ENCODE results near the gene TGFBI.

The TGFBI gene

GRCh38 chr5:136016945-136017530 is 11.8 kb upstream of the TGFBI start:
- no peaks in the 10 kb centered on the region for H3K27me3 ChIP-seq (ENCODE audit: low read depth, low read length)
- H3K27ac ChIP-seq (ENCODE audit: low read length) = peak overlapping the region; percentile 43
- no peak overlapping the region for H3K4me3 ChIP-seq (ENCODE audit: low read depth in 1 of 2, low read length in 2 of 2)
- no peaks in the 10 kb centered on the region for H3K9me3 ChIP-seq (ENCODE audit: control insufficient read depth in 1 of 2, low read length in 2 of 2)
- H3K4me1 ChIP-seq (ENCODE audit: control insufficient read depth in 1 of 2, insufficient read depth in 2 of 2, low read length in 2 of 2) = peaks cover 32 to 58% of the 10 kb centered on the region in 2 donors
- H3K36me3 ChIP-seq (ENCODE audit: control insufficient read depth in 1 of 2, insufficient read depth in 2 of 2, low read length in 2 of 2) = peaks cover 0 to 13% of the 10 kb centered on the region in 2 donors

- Histone ChIP-seq H3K4me1 (ENCODE audit: control insufficient read depth in 1 of 2, insufficient read depth in 2 of 2, low read length in 2 of 2) (peaks cover 34 to 49% of the 10 kb centered on the region in 2 donors), H3K27me3 (ENCODE audit: low read depth, low read length) (no peaks in the 10 kb centered on the region), H3K36me3 (ENCODE audit: control insufficient read depth in 1 of 2, insufficient read depth in 2 of 2, low read length in 2 of 2) (peaks cover 0 to 13% of the 10 kb centered on the region in 2 donors), H3K9me3 (ENCODE audit: control insufficient read depth in 1 of 2, low read length in 2 of 2) (no peaks in the 10 kb centered on the region), H3K27ac (ENCODE audit: low read length) (peak overlapping the region; percentile 69), H3K4me3 (ENCODE audit: low read depth in 1 of 2, low read length in 2 of 2) (no peak overlapping the region)
Observed at GRCh38 chr5:136018814-136019783, 9.7 kb upstream of the TGFBI start.

GRCh38 chr5:136020001-136020382 is 8.8 kb upstream of the TGFBI start:
- H3K9me3 ChIP-seq (ENCODE audit: control insufficient read depth in 1 of 2, low read length in 2 of 2) = no peaks in the 10 kb centered on the region
- H3K36me3 ChIP-seq (ENCODE audit: control insufficient read depth in 1 of 2, insufficient read depth in 2 of 2, low read length in 2 of 2) = peaks cover 0 to 13% of the 10 kb centered on the region in 2 donors
- peak overlapping the region; percentile 69 for H3K27ac ChIP-seq (ENCODE audit: low read length)
- H3K4me3 ChIP-seq (ENCODE audit: low read depth in 1 of 2, low read length in 2 of 2) = no peak overlapping the region
- peaks cover 33 to 40% of the 10 kb centered on the region in 2 donors for H3K4me1 ChIP-seq (ENCODE audit: control insufficient read depth in 1 of 2, insufficient read depth in 2 of 2, low read length in 2 of 2)
- H3K27me3 ChIP-seq (ENCODE audit: low read depth, low read length) = no peaks in the 10 kb centered on the region

- H3K4me3 ChIP-seq (ENCODE audit: low read depth in 1 of 2, low read length in 2 of 2) = no peak overlapping the region
- H3K27ac ChIP-seq (ENCODE audit: low read length) = peak overlapping the region; percentile 69
- H3K9me3 ChIP-seq (ENCODE audit: control insufficient read depth in 1 of 2, low read length in 2 of 2) = no peaks in the 10 kb centered on the region
- peaks cover 33 to 36% of the 10 kb centered on the region in 2 donors for H3K4me1 ChIP-seq (ENCODE audit: control insufficient read depth in 1 of 2, insufficient read depth in 2 of 2, low read length in 2 of 2)
- H3K36me3 ChIP-seq (ENCODE audit: control insufficient read depth in 1 of 2, insufficient read depth in 2 of 2, low read length in 2 of 2) = peaks cover 0 to 13% of the 10 kb centered on the region in 2 donors
- no peaks in the 10 kb centered on the region for H3K27me3 ChIP-seq (ENCODE audit: low read depth, low read length)
Observed at GRCh38 chr5:136020383-136021015, 8.3 kb upstream of the TGFBI start.

- peaks cover 0 to 13% of the 10 kb centered on the region in 2 donors for H3K36me3 ChIP-seq (ENCODE audit: control insufficient read depth in 1 of 2, insufficient read depth in 2 of 2, low read length in 2 of 2)
- peaks cover 33 to 40% of the 10 kb centered on the region in 2 donors for H3K4me1 ChIP-seq (ENCODE audit: control insufficient read depth in 1 of 2, insufficient read depth in 2 of 2, low read length in 2 of 2)
- peak overlapping the region; percentile 69 for H3K27ac ChIP-seq (ENCODE audit: low read length)
- H3K9me3 ChIP-seq (ENCODE audit: control insufficient read depth in 1 of 2, low read length in 2 of 2) = no peaks in the 10 kb centered on the region
- no peak overlapping the region for H3K4me3 ChIP-seq (ENCODE audit: low read depth in 1 of 2, low read length in 2 of 2)
- no peaks in the 10 kb centered on the region for H3K27me3 ChIP-seq (ENCODE audit: low read depth, low read length)
Observed at GRCh38 chr5:136021016-136021405, 7.8 kb upstream of the TGFBI start.

- Histone ChIP-seq H3K27me3 (ENCODE audit: low read depth, low read length) (no peaks in the 10 kb centered on the region), H3K4me3 (ENCODE audit: low read depth in 1 of 2, low read length in 2 of 2) (no peak overlapping the region), H3K36me3 (ENCODE audit: control insufficient read depth in 1 of 2, insufficient read depth in 2 of 2, low read length in 2 of 2) (peaks cover 0 to 13% of the 10 kb centered on the region in 2 donors), H3K9me3 (ENCODE audit: control insufficient read depth in 1 of 2, low read length in 2 of 2) (no peaks in the 10 kb centered on the region), H3K27ac (ENCODE audit: low read length) (no peak overlapping the region), H3K4me1 (ENCODE audit: control insufficient read depth in 1 of 2, insufficient read depth in 2 of 2, low read length in 2 of 2) (peaks cover 27 to 41% of the 10 kb centered on the region in 2 donors)
Observed at GRCh38 chr5:136022965-136023364, 5.8 kb upstream of the TGFBI start.

GRCh38 chr5:136023958-136024541 is 4.7 kb upstream of the TGFBI start:
- Histone ChIP-seq H3K36me3 (ENCODE audit: control insufficient read depth in 1 of 2, insufficient read depth in 2 of 2, low read length in 2 of 2) (peaks cover 0 to 13% of the 10 kb centered on the region in 2 donors), H3K4me3 (ENCODE audit: low read depth in 1 of 2, low read length in 2 of 2) (no peak overlapping the region), H3K27me3 (ENCODE audit: low read depth, low read length) (no peaks in the 10 kb centered on the region), H3K4me1 (ENCODE audit: control insufficient read depth in 1 of 2, insufficient read depth in 2 of 2, low read length in 2 of 2) (peaks cover 25 to 41% of the 10 kb centered on the region in 2 donors), H3K27ac (ENCODE audit: low read length) (no peak overlapping the region), H3K9me3 (ENCODE audit: control insufficient read depth in 1 of 2, low read length in 2 of 2) (no peaks in the 10 kb centered on the region)

GRCh38 chr5:136025900-136026299 is 2.9 kb upstream of the TGFBI start:
- H3K36me3 ChIP-seq (ENCODE audit: control insufficient read depth in 1 of 2, insufficient read depth in 2 of 2, low read length in 2 of 2) = peaks cover 0 to under 1% of the 10 kb centered on the region in 2 donors

GRCh38 chr5:136026636-136027035 is 2.2 kb upstream of the TGFBI start:
- no peaks in the 10 kb centered on the region for H3K36me3 ChIP-seq (ENCODE audit: control insufficient read depth in 1 of 2, insufficient read depth in 2 of 2, low read length in 2 of 2)
- no peaks in the 10 kb centered on the region for H3K9me3 ChIP-seq (ENCODE audit: control insufficient read depth in 1 of 2, low read length in 2 of 2)
- H3K27me3 ChIP-seq (ENCODE audit: low read depth, low read length) = no peaks in the 10 kb centered on the region
- H3K4me1 ChIP-seq (ENCODE audit: control insufficient read depth in 1 of 2, insufficient read depth in 2 of 2, low read length in 2 of 2) = peaks cover 13 to 34% of the 10 kb centered on the region in 2 donors
- no peak overlapping the region for H3K4me3 ChIP-seq (ENCODE audit: low read depth in 1 of 2, low read length in 2 of 2)
- no peak overlapping the region for H3K27ac ChIP-seq (ENCODE audit: low read length)

More at GRCh38 chr5:136025900-136026299, 2.9 kb upstream of the TGFBI start:
- Histone ChIP-seq H3K4me3 (ENCODE audit: low read depth in 1 of 2, low read length in 2 of 2) (no peak overlapping the region), H3K4me1 (ENCODE audit: control insufficient read depth in 1 of 2, insufficient read depth in 2 of 2, low read length in 2 of 2) (peaks cover 11 to 34% of the 10 kb centered on the region in 2 donors), H3K9me3 (ENCODE audit: control insufficient read depth in 1 of 2, low read length in 2 of 2) (no peaks in the 10 kb centered on the region), H3K27me3 (ENCODE audit: low read depth, low read length) (no peaks in the 10 kb centered on the region), H3K27ac (ENCODE audit: low read length) (no peak overlapping the region)

GRCh38 chr5:136027311-136027710 is 1.5 kb upstream of the TGFBI start:
- Histone ChIP-seq H3K4me3 (ENCODE audit: low read depth in 1 of 2, low read length in 2 of 2) (no peak overlapping the region), H3K27ac (ENCODE audit: low read length) (no peak overlapping the region), H3K4me1 (ENCODE audit: control insufficient read depth in 1 of 2, insufficient read depth in 2 of 2, low read length in 2 of 2) (peaks cover 13 to 34% of the 10 kb centered on the region in 2 donors), H3K36me3 (ENCODE audit: control insufficient read depth in 1 of 2, insufficient read depth in 2 of 2, low read length in 2 of 2) (no peaks in the 10 kb centered on the region), H3K27me3 (ENCODE audit: low read depth, low read length) (no peaks in the 10 kb centered on the region), H3K9me3 (ENCODE audit: control insufficient read depth in 1 of 2, low read length in 2 of 2) (no peaks in the 10 kb centered on the region)

GRCh38 chr5:136028090-136028489 is 698 bp upstream of the TGFBI start:
- no peak overlapping the region for H3K4me3 ChIP-seq (ENCODE audit: low read depth in 1 of 2, low read length in 2 of 2)
- H3K9me3 ChIP-seq (ENCODE audit: control insufficient read depth in 1 of 2, low read length in 2 of 2) = no peaks in the 10 kb centered on the region
- no peaks in the 10 kb centered on the region for H3K36me3 ChIP-seq (ENCODE audit: control insufficient read depth in 1 of 2, insufficient read depth in 2 of 2, low read length in 2 of 2)
- H3K4me1 ChIP-seq (ENCODE audit: control insufficient read depth in 1 of 2, insufficient read depth in 2 of 2, low read length in 2 of 2) = peaks cover 13 to 34% of the 10 kb centered on the region in 2 donors
- no peaks in the 10 kb centered on the region for H3K27me3 ChIP-seq (ENCODE audit: low read depth, low read length)
- H3K27ac ChIP-seq (ENCODE audit: low read length) = no peak overlapping the region

Data from muscle layer of duodenum (tissue), 2 donors.